ENCODE data around the gene TRERF1.
A peak's percentile ranks its signal among the peaks of the same experiment; 100 is the strongest.

The TRERF1 gene

GRCh38 chr6:42419490-42420280 lies 32.0 kb downstream of the TRERF1 start:
- no peak for DNase-seq

DNA sequence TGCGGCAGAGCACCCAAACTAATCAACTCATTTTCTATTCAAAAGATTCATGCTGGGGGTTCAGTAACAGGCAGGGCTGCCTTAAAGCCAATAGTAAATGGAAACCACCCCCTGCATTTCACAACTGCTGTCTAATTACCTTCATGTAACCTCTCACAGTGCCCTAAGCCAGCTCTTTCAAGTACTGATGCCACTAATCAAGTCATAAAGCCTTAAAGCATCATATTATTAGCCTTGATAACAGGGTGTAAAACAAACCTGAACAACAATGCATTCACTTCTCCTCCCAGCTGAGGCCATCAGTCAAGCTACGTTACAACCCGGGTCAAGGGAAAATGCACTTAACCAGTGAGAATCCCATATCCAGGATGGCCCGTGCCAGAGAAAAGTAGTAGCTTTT lies 33.0 kb downstream of the TRERF1 start:
- no peak for DNase-seq

DNA sequence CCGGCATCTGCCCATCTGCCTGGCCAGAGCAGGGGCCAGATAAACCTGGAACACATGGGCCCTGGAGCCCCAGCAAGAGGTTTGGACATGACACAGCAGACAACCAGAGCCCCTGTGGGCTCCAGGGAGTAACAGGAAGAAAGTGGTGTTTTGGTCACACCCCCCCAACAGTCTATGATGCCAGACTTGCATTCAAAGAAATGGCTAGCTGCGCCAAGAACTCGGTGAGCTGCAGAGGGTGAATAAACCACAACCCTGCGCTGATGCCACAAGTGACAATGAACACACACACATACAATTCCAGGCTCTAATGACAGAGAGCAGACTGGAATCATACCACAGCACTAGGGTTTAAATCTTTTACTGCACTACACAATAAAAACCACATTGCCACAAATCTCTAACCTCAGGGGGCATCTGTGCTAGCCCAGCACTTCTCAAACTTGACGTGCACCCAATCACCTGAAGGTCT lies 34.0 kb downstream of the TRERF1 start:
- DNase-seq: peak; percentile 45

DNA sequence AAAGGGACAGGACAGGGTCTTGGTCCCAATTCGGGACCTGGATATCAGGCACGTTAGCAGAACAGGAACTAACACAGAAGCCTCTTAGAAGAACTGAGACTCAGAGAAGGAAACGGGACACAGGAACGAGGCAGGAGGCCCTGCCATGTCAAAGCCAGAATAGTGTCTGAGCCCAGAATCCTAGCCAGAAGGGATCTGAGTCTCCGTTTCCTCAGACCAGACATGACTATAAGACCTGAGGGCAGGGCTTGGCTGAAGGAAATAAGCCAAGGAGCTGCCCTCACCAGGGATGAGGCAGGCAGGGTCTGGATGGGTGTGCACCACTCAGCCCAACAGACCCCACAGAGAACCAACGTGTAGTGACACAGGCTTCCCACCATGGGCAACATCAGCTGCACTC lies 40.3 kb downstream of the TRERF1 start:
- DNase-seq: no peak

DNA sequence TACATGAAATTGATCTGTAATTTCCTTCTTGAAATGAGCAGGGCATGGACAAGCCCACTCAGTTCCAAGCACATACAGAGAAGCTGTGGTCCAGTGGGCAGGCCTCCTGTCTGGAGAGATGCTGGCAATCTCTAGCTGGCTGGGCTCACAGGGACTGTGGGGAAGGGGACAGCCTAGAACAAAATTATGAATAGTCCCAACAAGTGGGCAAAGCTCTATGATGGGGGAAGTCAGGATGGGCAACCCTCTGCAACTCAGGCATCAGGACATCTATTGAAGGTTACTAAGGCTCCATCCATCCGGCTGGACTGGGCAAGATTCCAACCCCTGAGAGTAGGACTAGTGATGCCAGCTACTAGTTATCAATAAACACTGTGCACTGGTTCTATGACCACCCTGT lies 40.9 kb downstream of the TRERF1 start:
- no peak for DNase-seq

DNA sequence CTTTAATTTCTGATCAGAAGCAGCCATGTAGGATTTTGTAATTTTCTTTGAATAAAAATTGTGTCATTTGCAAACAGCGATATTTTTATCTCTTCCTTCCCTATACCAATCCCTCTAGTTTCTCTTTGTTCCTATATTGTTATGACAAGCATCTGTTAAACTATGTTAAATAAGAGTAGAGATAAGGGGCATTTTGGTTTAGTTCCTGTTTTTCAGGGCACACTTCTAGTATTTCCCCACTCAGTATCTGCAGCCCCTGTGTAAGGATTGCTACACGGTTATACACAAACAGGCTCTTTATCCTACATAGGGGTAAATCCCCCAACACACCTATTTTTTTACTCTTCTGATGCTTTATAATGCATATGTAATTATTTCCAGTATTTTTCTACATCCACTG lies 42.1 kb downstream of the TRERF1 start:
- DNase-seq: no peak

GRCh38 chr6:42407379-42407778 lies 44.3 kb downstream of the TRERF1 start:
- no peak for DNase-seq

GRCh38 chr6:42406306-42407280 lies 45.1 kb downstream of the TRERF1 start:
- no peak for DNase-seq

DNA sequence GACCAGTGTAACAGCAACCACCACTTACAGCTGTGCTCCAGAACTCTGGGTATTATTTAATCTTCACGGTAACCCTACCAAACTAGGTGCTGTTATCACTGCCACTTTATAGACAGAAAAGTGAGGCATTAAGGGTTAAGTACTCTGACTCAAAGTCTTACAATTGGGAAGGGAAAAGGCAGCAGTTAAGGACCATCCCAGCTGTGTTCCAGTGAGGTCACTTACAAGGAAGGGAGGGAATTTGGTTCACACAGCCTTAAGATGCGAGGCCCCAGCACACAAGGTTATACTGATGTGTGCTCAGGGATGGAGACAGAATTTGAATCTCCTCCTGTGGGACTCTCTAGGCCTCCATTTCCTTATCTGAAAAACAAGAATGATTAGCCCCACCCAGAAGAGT lies 46.7 kb downstream of the TRERF1 start:
- DNase-seq: no peak

DNA sequence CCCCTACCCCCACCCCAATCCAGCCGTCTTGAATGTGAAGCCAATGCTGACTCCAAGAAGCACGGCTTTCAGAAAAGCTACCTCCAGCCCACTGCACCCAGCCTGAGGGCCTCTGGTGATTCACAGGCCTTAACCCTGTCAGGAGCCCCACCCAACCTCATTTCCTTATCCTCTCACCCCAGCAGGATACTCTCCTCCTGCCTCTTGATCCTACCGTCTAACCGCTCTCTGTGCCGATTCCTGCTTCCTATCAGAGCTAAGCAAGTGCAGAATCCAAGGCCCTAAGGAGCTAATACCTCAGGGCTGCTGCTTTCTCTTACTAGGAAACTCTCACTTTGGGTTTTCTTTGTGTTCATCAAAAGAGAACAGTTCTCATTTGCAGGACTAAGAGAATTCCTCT lies 47.2 kb downstream of the TRERF1 start:
- peak; percentile 59 for DNase-seq

GRCh38 chr6:42403831-42404230 lies 47.9 kb downstream of the TRERF1 start:
- DNase-seq: no peak

DNA sequence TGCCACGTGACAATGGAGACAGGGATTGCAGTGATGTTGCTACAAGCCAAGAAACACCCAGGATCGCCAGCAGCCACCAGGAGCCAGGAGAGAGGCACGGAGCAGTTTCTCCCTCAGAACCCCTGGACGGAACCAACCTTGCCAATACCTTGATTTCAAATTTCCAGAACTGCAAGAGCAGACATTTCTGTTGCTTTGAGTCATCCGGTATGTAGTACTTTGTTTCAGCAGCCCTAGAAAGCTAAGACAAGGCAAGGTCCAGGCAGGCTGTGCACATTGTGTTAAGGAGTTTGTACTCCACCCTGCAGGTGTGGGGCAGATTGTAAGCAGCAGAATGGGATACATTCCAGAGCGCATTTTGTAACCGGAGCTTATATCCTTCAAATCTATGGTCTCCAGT lies 48.3 kb downstream of the TRERF1 start:
- no peak for DNase-seq

DNA sequence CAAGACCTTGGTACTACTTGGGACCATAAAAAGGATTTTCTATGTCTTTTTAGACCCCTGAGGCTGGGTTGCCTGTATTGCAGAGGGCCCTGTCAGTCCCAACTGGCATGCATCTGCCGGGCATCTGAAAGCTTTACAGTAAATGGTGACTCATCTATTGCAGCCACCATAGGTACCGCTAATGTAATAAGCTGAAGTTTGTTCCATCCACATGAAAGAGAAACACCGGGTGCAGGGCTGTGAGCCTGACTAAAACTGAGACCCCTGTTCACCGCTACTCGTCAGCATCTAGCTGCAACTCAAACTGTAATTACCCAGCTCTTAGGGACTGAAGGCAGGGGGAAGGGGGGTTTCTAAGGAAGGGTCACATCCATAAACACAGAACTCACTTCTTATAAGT lies 49.5 kb downstream of the TRERF1 start:
- peak; percentile 68 for DNase-seq

- no peak for DNase-seq
These were observed 50.1 kb downstream of the TRERF1 start for GRCh38 chr6:42401613-42401951.

GRCh38 chr6:42400886-42401612 lies 50.7 kb downstream of the TRERF1 start:
- no peak for DNase-seq

DNA sequence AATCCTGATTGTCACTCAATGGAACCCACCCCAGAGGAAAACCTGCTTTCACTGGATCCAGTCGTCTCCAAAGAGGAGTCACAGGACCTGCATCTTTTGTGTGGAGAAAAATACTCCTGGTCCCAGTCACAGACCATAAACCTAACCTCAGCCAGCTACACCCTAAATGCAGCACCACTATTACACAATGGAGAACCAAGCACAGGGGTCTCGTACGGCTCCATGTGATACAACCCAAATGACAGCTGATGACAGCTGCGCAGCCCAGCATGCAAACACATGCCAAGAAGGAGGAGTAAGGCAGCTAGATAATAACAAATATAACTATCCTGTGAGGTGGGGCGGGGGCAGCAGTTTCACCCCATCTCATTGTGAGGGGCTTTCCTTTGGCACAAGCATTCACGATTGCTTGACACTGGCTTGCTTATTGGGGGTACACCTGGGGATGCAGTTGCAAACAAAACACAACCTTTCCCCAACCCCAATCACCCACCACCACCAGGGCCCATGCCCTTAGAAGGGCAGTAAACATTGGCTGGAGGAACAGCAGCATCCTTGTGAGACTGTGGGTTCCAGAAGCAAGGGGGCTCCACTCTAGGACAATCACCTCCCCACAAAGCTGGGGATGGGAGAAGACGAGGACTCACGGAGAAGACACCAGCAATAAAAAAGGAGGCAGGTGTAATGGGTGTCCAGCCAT lies 51.5 kb downstream of the TRERF1 start:
- DNase-seq: no peak

DNA sequence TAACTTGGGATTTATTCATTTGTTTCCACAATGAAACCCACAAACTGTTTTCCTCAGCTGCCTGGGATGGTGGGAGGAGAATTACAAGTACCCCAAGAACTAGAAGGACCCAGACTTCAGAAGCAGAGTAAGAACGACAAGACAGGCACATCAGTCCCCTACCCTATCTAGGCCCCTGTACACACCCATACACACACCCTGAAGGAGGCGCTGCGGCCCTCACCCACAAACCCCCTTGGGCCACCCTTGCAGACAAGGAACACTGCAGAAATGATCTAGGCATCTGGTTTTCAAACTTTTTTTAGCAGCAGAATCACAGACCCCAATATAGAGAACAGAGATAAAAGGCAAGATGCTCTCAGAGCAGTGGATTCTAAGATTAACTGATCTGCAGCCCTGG lies 55.0 kb downstream of the TRERF1 start:
- DNase-seq: no peak

DNA sequence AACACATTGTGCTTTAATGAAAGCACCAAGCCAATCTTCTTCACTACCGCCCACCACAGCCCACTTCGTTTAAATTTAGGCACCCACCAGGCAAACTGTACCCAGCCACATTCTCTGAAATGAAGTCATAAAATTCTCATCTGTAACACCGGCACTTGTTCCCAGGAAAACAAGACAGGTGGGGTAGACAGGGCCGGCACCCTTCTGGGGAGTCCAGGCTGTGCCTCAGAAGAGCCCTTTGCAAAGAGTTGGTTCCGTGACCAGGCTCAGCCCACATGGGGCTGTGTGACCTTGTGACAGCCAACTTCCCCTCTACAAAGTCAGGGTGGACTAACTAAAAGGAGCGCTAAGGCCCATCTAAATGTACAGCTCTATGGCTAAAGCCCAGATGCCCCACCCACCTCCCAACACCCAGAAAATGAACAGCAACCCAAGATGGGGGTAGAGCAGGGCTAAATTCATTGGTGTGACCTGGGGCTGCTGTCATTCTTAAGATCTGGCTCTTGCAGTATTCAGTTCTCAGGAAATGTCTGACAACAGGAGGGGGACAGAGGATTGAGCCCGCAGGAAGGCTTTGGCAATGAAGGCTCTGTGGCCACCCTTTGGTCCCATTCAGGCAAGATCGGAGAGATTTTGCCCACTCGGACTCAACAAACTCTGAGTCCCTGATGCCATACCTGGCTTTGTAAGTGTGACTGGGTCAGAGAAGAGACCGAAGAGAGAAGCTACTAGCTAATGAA lies 56.7 kb downstream of the TRERF1 start:
- DNase-seq: no peak

- DNase-seq: no peak
These were observed 57.6 kb downstream of the TRERF1 start for GRCh38 chr6:42394151-42394550.

DNA sequence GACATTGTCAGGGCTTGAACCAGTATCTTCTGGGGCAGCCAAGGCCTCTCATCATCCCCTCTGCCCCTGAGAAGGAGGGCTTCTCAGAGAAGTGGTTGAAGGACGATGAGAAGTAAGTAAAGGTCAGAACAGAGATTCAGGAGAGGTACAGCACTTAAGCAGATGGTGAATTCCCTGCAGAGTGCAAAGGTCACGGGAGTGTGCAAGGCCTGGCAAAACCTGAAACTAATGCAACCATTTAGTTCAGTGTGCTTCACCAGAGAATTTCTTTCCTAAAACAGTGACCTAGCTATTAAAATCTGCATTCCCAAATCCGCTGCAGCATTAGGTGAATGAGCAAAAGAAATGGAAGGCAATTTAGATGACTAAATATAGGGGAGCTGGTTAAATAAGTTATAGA lies 58.4 kb downstream of the TRERF1 start:
- no peak for DNase-seq

DNA sequence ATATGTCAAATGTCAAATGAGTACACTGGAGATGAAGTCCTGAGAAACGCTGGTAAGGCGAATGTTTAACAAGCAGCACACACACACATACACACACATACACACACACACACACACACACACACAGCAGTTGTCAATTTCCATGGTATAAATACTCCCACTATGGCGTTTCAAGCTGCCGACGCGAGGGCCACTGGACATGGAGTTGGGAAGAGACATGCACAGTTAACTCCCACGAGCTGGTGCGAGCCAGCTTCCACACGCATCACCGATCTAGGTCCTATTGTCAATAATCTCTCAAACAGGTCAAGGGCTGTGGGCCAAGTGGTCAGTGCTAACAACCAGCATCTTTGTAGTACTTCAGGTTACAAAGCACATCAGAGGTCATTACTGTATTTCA lies 58.9 kb downstream of the TRERF1 start:
- DNase-seq: no peak

DNA sequence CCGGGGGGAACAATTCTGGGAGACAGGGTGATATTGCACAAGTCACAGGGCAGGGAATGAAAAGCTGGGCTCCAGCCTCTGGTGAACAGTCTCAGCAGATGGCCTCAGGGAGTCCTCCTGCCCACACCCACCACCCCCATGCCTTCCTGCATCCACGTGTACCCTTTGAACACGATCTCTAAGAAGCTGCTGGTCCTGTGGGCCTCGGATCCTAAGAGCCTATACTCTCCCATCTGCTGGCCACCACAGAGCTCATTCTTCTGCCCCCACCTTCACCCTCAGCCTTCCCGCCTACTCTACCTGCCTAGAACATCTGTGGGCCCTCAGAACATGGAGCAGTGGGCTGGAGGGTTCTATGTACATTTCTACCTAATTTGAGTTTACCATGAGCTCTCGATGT lies 60.3 kb downstream of the TRERF1 start:
- DNase-seq: no peak
